BJ (cell line): ENCODE results near the gene SLC25A33. TPM values are rescaled to one million over a fixed set of nuclear protein-coding genes. Genes with fewer than 3 reads are reported as not detected.

Experiments used
- CTCF ChIA-PET: fragments of 350-600 bp; formaldehyde crosslinking; extraction: SDS; loops from one replicate; lab custom pipeline; 2021; ENCODE audit warnings: antibody characterized with exemption, inconsistent platforms; lab: Yijun Ruan, JAX
- POLR2A ChIA-PET: fragments of 300-600 bp; sonication (Branson Sonifier 250); formaldehyde crosslinking; extraction: SDS; loops from one replicate; lab custom pipeline; 2021; ENCODE audit warnings: antibody characterized with exemption; lab: Charles Lee
- DNase-seq: peaks from one replicate; pipeline ENCODE4 v3.0.0-alpha.2; 2011; ENCODE audit warnings: low read depth
- H3K27me3 ChIP-seq: 2 replicates; pipeline ENCODE4 v1.6.0; 2011; ENCODE audit warnings: low read length; ENCODE audit not compliant: control insufficient read depth, insufficient read depth
- H3K36me3 ChIP-seq: 2 replicates; pipeline ENCODE4 v1.5.1; 2011; ENCODE audit warnings: low read length; ENCODE audit not compliant: control insufficient read depth, insufficient read depth
- H3K4me3 ChIP-seq: 2 replicates; pipeline ENCODE4 v1.5.1; 2011; ENCODE audit warnings: low read depth, mild to moderate bottlenecking, control low read depth, low read length
- CTCF ChIP-seq: IDR thresholded peaks from 2 replicates; pipeline ENCODE4 v1.5.1; 2011; ENCODE audit warnings: low read depth, mild to moderate bottlenecking, control low read depth, inconsistent platforms, low read length, moderate library complexity; ENCODE audit not compliant: insufficient read depth
- polyA plus RNA-seq: library from polyadenylated mRNA; depleted of rRNA; stranded (reverse); fragments of >200 nt; gene quantifications from 2 replicates; pipeline ENCODE4 v1.2.3, GENCODE V29; 2011

The SLC25A33 gene
- polyA plus RNA-seq, 1 experiment = 2.7 TPM

- no peak for DNase-seq
- no peak for TF ChIP-seq CTCF
- POLR2A ChIA-PET = interaction anchor here (0.6 kb wide), 1 partner anchor 48 kb away, joined by 5 read pairs; no protein-coding TSS in a partner anchor
- no peaks in the 10 kb centered on the region for H3K27me3 ChIP-seq
- H3K4me3 ChIP-seq = no peak overlapping the region
- CTCF ChIA-PET = interaction anchor here (1.6 kb wide), 2 partner anchors 9 to 49 kb away, joined by 3 to 5 read pairs; no protein-coding TSS in a partner anchor
- H3K36me3 ChIP-seq = no peaks in the 10 kb centered on the region
Measured at GRCh38 chr1:9538669-9539164, 548 bp upstream of the SLC25A33 start.

- POLR2A ChIA-PET = interaction anchor here (0.6 kb wide), 1 partner anchor 683 kb away, joined by 3 read pairs; no protein-coding TSS in a partner anchor
- peak overlapping the region; percentile 89 for H3K4me3 ChIP-seq
- no peak for TF ChIP-seq CTCF
- H3K27me3 ChIP-seq = no peaks in the 10 kb centered on the region
- CTCF ChIA-PET = no interaction called here
- DNase-seq = no peak
- no peaks in the 10 kb centered on the region for H3K36me3 ChIP-seq
Measured at GRCh38 chr1:9539829-9540550, 725 bp downstream of the SLC25A33 start.

- no peak for TF ChIP-seq CTCF
- DNase-seq = no peak
- Histone ChIP-seq H3K4me3 (no peak overlapping the region), H3K36me3 (no peaks in the 10 kb centered on the region), H3K27me3 (no peaks in the 10 kb centered on the region)
- POLR2A ChIA-PET = no interaction called here
- CTCF ChIA-PET = interaction anchor here (0.7 to 1.4 kb wide), 3 partner anchors 13 to 87 kb away, joined by 3 to 4 read pairs (median 3); no protein-coding TSS in a partner anchor
Measured at GRCh38 chr1:9542430-9542829, 3.2 kb downstream of the SLC25A33 start.

- Histone ChIP-seq H3K4me3 (no peak overlapping the region), H3K36me3 (no peaks in the 10 kb centered on the region), H3K27me3 (no peaks in the 10 kb centered on the region)
- CTCF ChIA-PET = interaction anchor here (0.7 kb wide), 3 partner anchors 17 to 1551 kb away, joined by 3 to 4 read pairs (median 3); no protein-coding TSS in a partner anchor
- no peak for DNase-seq
- POLR2A ChIA-PET = no interaction called here
- TF ChIP-seq CTCF = no peak
Measured at GRCh38 chr1:9544926-9545325, 5.7 kb downstream of the SLC25A33 start.

- Histone ChIP-seq H3K27me3 (no peaks in the 10 kb centered on the region), H3K4me3 (no peak overlapping the region), H3K36me3 (no peaks in the 10 kb centered on the region)
- ChIA-PET CTCF (interaction anchor here (1.1 kb wide), 1 partner anchor 55 kb away, joined by 4 read pairs; no protein-coding TSS in a partner anchor), POLR2A (no interaction called here)
- DNase-seq = no peak
- TF ChIP-seq CTCF = no peak
Measured at GRCh38 chr1:9549955-9550546, 10.8 kb downstream of the SLC25A33 start.
